Tibial nerve (tissue), 4 donors: Measurements from ENCODE around the gene PTMA. TPM values are rescaled to one million over a fixed set of nuclear protein-coding genes. Genes with fewer than 3 reads are reported as not detected.

Experiments used
- DNase-seq, 2 donors: peaks; one replicate each; pipeline ENCODE4 v3.0.0-alpha.2; 2019; ENCODE audit warnings: low spot score in 2 of 2
- H3K27ac ChIP-seq, 4 donors: fragments of 200-600 bp; sonication (generic) in 3 of 4; one replicate each; pipeline ENCODE4 v1.5.1; 2017 to 2019; ENCODE audit warnings: mild to moderate bottlenecking in 1 of 4
- H3K27me3 ChIP-seq, 2 donors: fragments of 200-600 bp; sonication (generic) in 1 of 2; one replicate each; pipeline versions ENCODE4 v1.5.1 to v1.6.0; 2017 to 2019
- H3K36me3 ChIP-seq, 3 donors: fragments of 200-600 bp; sonication (generic); one replicate each; pipeline ENCODE4 v1.5.1; 2018 to 2019
- H3K4me1 ChIP-seq, 4 donors: fragments of 200-600 bp; sonication (generic) in 3 of 4; one replicate each; pipeline ENCODE4 v1.5.1; 2017 to 2019
- H3K4me3 ChIP-seq, 4 donors: fragments of 200-600 bp; sonication (generic) in 3 of 4; one replicate each; pipeline ENCODE4 v1.5.1; 2017 to 2019; ENCODE audit warnings: mild to moderate bottlenecking in 1 of 4, moderate library complexity in 1 of 4
- H3K9me3 ChIP-seq, 4 donors: fragments of 200-600 bp; sonication (generic) in 3 of 4; one replicate each; pipeline ENCODE4 v1.5.1; 2017 to 2019
- CTCF ChIP-seq, 5 experiments: fragments of 200-600 bp in 3 of 5; fragments of 450-650 bp in 2 of 5; sonication (generic) in 3 of 5; IDR thresholded peaks; one replicate each; pipeline ENCODE4 v1.5.1; 2016 to 2019; ENCODE audit warnings: antibody characterized with exemption in 5 of 5, mild to moderate bottlenecking in 3 of 5, moderate library complexity in 2 of 5
- EP300 ChIP-seq, 2 donors: sonication (generic); formaldehyde crosslinking; IDR thresholded peaks; one replicate each; pipeline ENCODE4 v1.6.1; 2017; ENCODE audit warnings: antibody characterized with exemption in 2 of 2, mild to moderate bottlenecking in 1 of 2
- POLR2A ChIP-seq, 2 donors: fragments of 450-650 bp; IDR thresholded peaks; one replicate each; pipeline ENCODE4 v1.6.1; 2017; ENCODE audit warnings: antibody characterized with exemption in 2 of 2, mild to moderate bottlenecking in 2 of 2, moderate library complexity in 2 of 2
- WGBS, 2 donors: methylation state at CpG; one replicate each; pipeline ENCODE4 v1.1.5; 2018; 5-methylcytosine and 5-hydroxymethylcytosine counted together
- total RNA-seq, 4 donors: library from RNA; depleted of rRNA; stranded (reverse); fragments of >200 nt; gene quantifications; one replicate each; pipeline ENCODE4 v1.1.0, GENCODE V29; 2016

PTMA gene
- total RNA-seq, 4 donors from 2014 or later: 622 to 1,472 (median 817) TPM

GRCh38 chr2:231706731-231707624 lies 1.3 kb upstream of the PTMA start:
- TF ChIP-seq EP300 (IDR thresholded peaks at IDR 0.05) (peak in 1 of 2 donors; percentile 100), POLR2A (IDR thresholded peaks at IDR 0.05) (peak; percentile 91 to 98), CTCF (IDR thresholded peaks at IDR 0.05) (peak; percentile 89 to 94 (median 92))
- Histone ChIP-seq H3K4me1 (peaks cover 0 to 53% (median 21%) of the 10 kb centered on the region in 4 donors), H3K4me3 (peak overlapping the region; percentile 74 to 92 (median 82)), H3K36me3 (peaks cover 0 to 5% (median 0%) of the 10 kb centered on the region in 3 donors), H3K9me3 (no peaks in the 10 kb centered on the region), H3K27me3 (no peaks in the 10 kb centered on the region), H3K27ac (peak overlapping the region; percentile 99 to 100 (median 100))
- peak; percentile 94 to 98 for DNase-seq
- 1% methylated on average over 63 to 65 of the region's 66 CpGs for WGBS, 2 donors

GRCh38 chr2:231707625-231707926 lies 749 bp upstream of the PTMA start:
- peak; percentile 58 to 60 for DNase-seq
- H3K9me3 ChIP-seq: no peaks in the 10 kb centered on the region
- WGBS, 2 donors: 3% methylated on average over 6 of the region's 30 CpGs; no CpG with 5 or more reads in 1 of the 2 donors
- H3K4me1 ChIP-seq: peaks cover 0 to 53% (median 25%) of the 10 kb centered on the region in 4 donors
- H3K27me3 ChIP-seq: no peaks in the 10 kb centered on the region
- TF ChIP-seq CTCF (IDR thresholded peaks at IDR 0.05) (no peak), POLR2A (IDR thresholded peaks at IDR 0.05) (no peak), EP300 (IDR thresholded peaks at IDR 0.05) (no peak)
- peak overlapping the region; percentile 99 to 100 (median 100) for H3K27ac ChIP-seq
- peaks cover 0 to 11% (median 6%) of the 10 kb centered on the region in 3 donors for H3K36me3 ChIP-seq
- H3K4me3 ChIP-seq: peak overlapping the region; percentile 74 to 92 (median 82)

GRCh38 chr2:231708773-231709635 lies 679 bp downstream of the PTMA start:
- no peak for TF ChIP-seq EP300 (IDR thresholded peaks at IDR 0.05)
- TF ChIP-seq POLR2A (IDR thresholded peaks at IDR 0.05): no peak
- peak in 2 of 5 experiments; percentile 14 to 21 for TF ChIP-seq CTCF (IDR thresholded peaks at IDR 0.05)
- H3K27ac ChIP-seq: peak overlapping the region; percentile 99 to 100 (median 100)
- H3K9me3 ChIP-seq: no peaks in the 10 kb centered on the region
- H3K36me3 ChIP-seq: peaks cover 0 to 20% (median 6%) of the 10 kb centered on the region in 3 donors
- H3K4me3 ChIP-seq: peak overlapping the region; percentile 92 to 98 (median 97)
- DNase-seq: no peak
- 0 to 1% methylated on average over 34 to 58 of the region's 118 CpGs for WGBS, 2 donors
- H3K4me1 ChIP-seq: peaks cover 0 to 55% (median 32%) of the 10 kb centered on the region in 4 donors
- no peaks in the 10 kb centered on the region for H3K27me3 ChIP-seq

GRCh38 chr2:231709636-231709980 lies 1.3 kb downstream of the PTMA start:
- no peak for TF ChIP-seq POLR2A (IDR thresholded peaks at IDR 0.05)
- TF ChIP-seq CTCF (IDR thresholded peaks at IDR 0.05): no peak
- TF ChIP-seq EP300 (IDR thresholded peaks at IDR 0.05): no peak
- Histone ChIP-seq H3K4me3 (peak overlapping the region; percentile 92 to 98 (median 97)), H3K27ac (peak overlapping the region; percentile 99 to 100 (median 100)), H3K9me3 (no peaks in the 10 kb centered on the region), H3K4me1 (peaks cover 0 to 55% (median 34%) of the 10 kb centered on the region in 4 donors), H3K36me3 (peaks cover 0 to 26% (median 6%) of the 10 kb centered on the region in 3 donors), H3K27me3 (no peaks in the 10 kb centered on the region)
- no peak for DNase-seq
- WGBS, 2 donors: 0% methylated on average over 11 to 29 of the region's 33 CpGs
